Measurements from ENCODE around the gene COL16A1. TPM values are rescaled to one million over a fixed set of nuclear protein-coding genes. Genes with fewer than 3 reads are reported as not detected.
A peak's percentile ranks its signal among the peaks of the same experiment; 100 is the strongest.

The COL16A1 gene
- total and polyA plus RNA-seq, 2 of the 13 experiments (the other 11 are each of a cell fraction or from before 2014, with no cell fraction given) = 4.3 to 12.2 TPM

- TF ChIP-seq E2F5 (CRISPR knock-in tag; conservative IDR thresholded peaks at IDR 0.05) (no peak), ZNF274 (CRISPR knock-in tag; IDR thresholded peaks at IDR 0.05) (peak; percentile 76; the same call in 1 of the 2 replicates), MED8 (CRISPR knock-in tag; IDR thresholded peaks at IDR 0.05; ENCODE audit: insufficient replicate concordance) (peak; percentile 20), BRCA1 (CRISPR knock-in tag; IDR thresholded peaks at IDR 0.05) (no peak), ARNT (IDR thresholded peaks at IDR 0.05) (no peak), MLXIP (CRISPR knock-in tag; IDR thresholded peaks at IDR 0.05; ENCODE audit: borderline replicate concordance) (no peak), HMGA1 (CRISPR knock-in tag; conservative IDR thresholded peaks at IDR 0.05) (no peak), CBX1 (IDR thresholded peaks at IDR 0.05; ENCODE audit: low read depth) (no peak), NR0B2 (CRISPR knock-in tag; IDR thresholded peaks at IDR 0.05) (no peak), MED13 (CRISPR knock-in tag; IDR thresholded peaks at IDR 0.05) (no peak), NCOA5 (CRISPR knock-in tag; IDR thresholded peaks at IDR 0.05) (no peak), PCBP2 (optimal IDR thresholded peaks at IDR 0.05; ENCODE audit: low read depth, low read length, poor library complexity, severe bottlenecking) (no peak), ZSCAN12 (CRISPR knock-in tag; IDR thresholded peaks at IDR 0.05) (peak; percentile 78; the same call in 1 of the 2 replicates), PHB2 (IDR thresholded peaks at IDR 0.05; ENCODE audit: partially characterized antibody) (no peak), GMEB1 (CRISPR knock-in tag; IDR thresholded peaks at IDR 0.05; ENCODE audit: borderline replicate concordance) (peak; percentile 73)
Measured at GRCh38 chr1:31644560-31645273, 59.1 kb downstream of the COL16A1 start, which contains the start of gene PEF1 (continued).
